ENCODE results near the gene DNM3. TPM values are rescaled to one million over a fixed set of nuclear protein-coding genes. Genes with fewer than 3 reads are reported as not detected.

DNM3 gene
- polyA plus RNA-seq, 3 donors, result 0.15 TPM; not detected in 2

DNA sequence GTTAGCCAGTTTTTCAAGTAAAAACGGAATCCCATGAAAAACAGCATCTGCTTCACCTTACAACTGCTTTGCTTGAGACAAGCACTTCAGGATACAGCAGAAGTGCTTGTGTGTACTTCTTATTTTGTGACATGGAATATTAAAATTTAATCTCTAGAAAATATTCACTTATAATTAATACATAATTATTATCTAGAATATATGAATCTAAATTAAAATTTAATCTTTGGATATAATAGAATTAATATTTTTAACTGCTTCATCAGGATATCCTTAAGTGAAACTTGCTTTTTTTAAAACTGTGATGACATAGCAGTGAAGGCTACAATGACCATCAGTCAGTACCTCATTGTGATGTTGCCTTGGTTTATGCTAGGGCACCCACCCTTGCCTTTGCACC, 430.8 kb downstream of the DNM3 start:
- no peak overlapping the region for H3K27ac ChIP-seq (ENCODE audit: low read depth in 1 of 2, low read length in 2 of 2)
- WGBS (ENCODE audit: insufficient coverage), result no CpG with 5 or more reads among the region's 1 CpG
- H4K20me1 ChIP-seq (ENCODE audit: insufficient read depth, low read length), result no peaks in the 10 kb centered on the region
- H3K4me1 Mint-ChIP-seq, result peaks cover 9% of the 10 kb centered on the region
- H2AFZ ChIP-seq (ENCODE audit: insufficient read depth, low read depth, low read length, poor library complexity, severe bottlenecking), result no peak overlapping the region
- no peaks in the 10 kb centered on the region for H3K36me3 ChIP-seq (replicated peaks in 1 of 2; ENCODE audit: control insufficient read depth in 1 of 2, insufficient read depth in 2 of 2, low read length in 2 of 2)
- TF ChIP-seq, protein P1, sequence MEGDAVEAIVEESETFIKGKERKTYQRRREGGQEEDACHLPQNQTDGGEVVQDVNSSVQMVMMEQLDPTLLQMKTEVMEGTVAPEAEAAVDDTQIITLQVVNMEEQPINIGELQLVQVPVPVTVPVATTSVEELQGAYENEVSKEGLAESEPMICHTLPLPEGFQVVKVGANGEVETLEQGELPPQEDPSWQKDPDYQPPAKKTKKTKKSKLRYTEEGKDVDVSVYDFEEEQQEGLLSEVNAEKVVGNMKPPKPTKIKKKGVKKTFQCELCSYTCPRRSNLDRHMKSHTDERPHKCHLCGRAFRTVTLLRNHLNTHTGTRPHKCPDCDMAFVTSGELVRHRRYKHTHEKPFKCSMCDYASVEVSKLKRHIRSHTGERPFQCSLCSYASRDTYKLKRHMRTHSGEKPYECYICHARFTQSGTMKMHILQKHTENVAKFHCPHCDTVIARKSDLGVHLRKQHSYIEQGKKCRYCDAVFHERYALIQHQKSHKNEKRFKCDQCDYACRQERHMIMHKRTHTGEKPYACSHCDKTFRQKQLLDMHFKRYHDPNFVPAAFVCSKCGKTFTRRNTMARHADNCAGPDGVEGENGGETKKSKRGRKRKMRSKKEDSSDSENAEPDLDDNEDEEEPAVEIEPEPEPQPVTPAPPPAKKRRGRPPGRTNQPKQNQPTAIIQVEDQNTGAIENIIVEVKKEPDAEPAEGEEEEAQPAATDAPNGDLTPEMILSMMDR (IDR thresholded peaks at IDR 0.05), result no peak
- no peak overlapping the region for H3K9ac ChIP-seq (ENCODE audit: insufficient read depth, low read length, poor library complexity, severe bottlenecking)
- no peaks in the 10 kb centered on the region for H3K9me3 ChIP-seq (replicated peaks in 1 of 2; ENCODE audit: control insufficient read depth in 1 of 2, insufficient read depth in 1 of 2, low read length in 2 of 2)
- H3K27me3 Mint-ChIP-seq (ENCODE audit: low read depth in 3 of 3), result no peaks in the 10 kb centered on the region
- H3K4me3 ChIP-seq (replicated peaks in 1 of 3; ENCODE audit: low read depth in 2 of 3, low read length in 3 of 3), result no peak overlapping the region
- peaks cover 0 to 1% (median 0%) of the 10 kb centered on the region in 7 donors for H3K9me3 Mint-ChIP-seq
- no peaks in the 10 kb centered on the region for H3K79me2 ChIP-seq (ENCODE audit: insufficient read depth, low read length)
- no peaks in the 10 kb centered on the region for H3K4me1 ChIP-seq (ENCODE audit: control insufficient read depth in 1 of 2, insufficient read depth in 2 of 2, low read length in 2 of 2)
- no peaks in the 10 kb centered on the region for H3K36me3 Mint-ChIP-seq
- intact Hi-C loops (cut with micrococcal nuclease), result no loop called here
- no peaks in the 10 kb centered on the region for H3K27me3 ChIP-seq (ENCODE audit: control insufficient read depth in 2 of 2, insufficient read depth in 2 of 2, low read length in 2 of 2)
- H3K27ac Mint-ChIP-seq, result no peak overlapping the region
- H3K4me2 ChIP-seq (replicated peaks; ENCODE audit: extremely low read depth, low read length, poor library complexity, severe bottlenecking), result no peak overlapping the region
- H3K4me3 Mint-ChIP-seq, result no peak overlapping the region
- no peak for DNase-seq

DNA sequence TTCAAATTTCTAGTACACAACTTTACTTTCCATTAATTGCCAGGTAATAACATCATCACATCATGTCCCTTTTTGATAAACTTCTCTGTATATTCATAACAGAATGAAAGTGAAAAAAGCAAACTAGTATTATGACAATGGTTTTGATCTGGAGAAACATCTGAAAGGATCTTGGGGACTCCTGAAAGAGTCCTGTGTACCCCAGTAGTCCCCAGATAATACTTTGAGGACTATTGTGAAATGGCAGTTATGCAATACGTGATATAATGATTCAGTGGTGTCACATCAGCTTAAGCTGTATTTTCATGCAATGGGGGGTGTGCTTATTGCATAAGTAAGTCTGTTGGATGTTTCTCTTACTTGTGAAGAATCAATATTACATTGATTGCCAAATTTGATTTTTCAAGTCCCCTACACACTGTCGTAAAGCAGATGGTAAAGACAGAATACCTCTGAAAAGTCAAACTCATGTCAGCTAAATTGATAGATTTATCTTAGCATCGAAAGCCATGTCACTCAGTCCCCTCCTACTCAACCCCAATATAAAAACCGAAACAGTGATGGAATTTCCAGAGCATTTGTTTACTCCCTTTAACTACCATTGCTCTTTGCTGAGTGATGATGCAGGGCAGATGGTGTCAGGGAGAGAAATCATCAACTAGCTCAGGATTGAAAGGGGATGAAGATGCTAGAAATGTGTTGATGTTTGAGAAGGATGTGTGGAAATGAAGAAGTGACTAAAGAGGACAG, 432.5 kb downstream of the DNM3 start:
- no peaks in the 10 kb centered on the region for H3K27me3 ChIP-seq (ENCODE audit: control insufficient read depth in 2 of 2, insufficient read depth in 2 of 2, low read length in 2 of 2)
- H3K27ac ChIP-seq (ENCODE audit: low read depth in 1 of 2, low read length in 2 of 2), result no peak overlapping the region
- 80% methylated on average over 1 of the region's 4 CpGs for WGBS (ENCODE audit: insufficient coverage)
- no peaks in the 10 kb centered on the region for H3K4me1 ChIP-seq (ENCODE audit: control insufficient read depth in 1 of 2, insufficient read depth in 2 of 2, low read length in 2 of 2)
- no peaks in the 10 kb centered on the region for H3K36me3 ChIP-seq (replicated peaks in 1 of 2; ENCODE audit: control insufficient read depth in 1 of 2, insufficient read depth in 2 of 2, low read length in 2 of 2)
- H3K79me2 ChIP-seq (ENCODE audit: insufficient read depth, low read length), result no peaks in the 10 kb centered on the region
- H3K9me3 ChIP-seq (replicated peaks in 1 of 2; ENCODE audit: control insufficient read depth in 1 of 2, insufficient read depth in 1 of 2, low read length in 2 of 2), result no peaks in the 10 kb centered on the region
- H4K20me1 ChIP-seq (ENCODE audit: insufficient read depth, low read length), result no peaks in the 10 kb centered on the region
- H3K4me3 ChIP-seq (replicated peaks in 1 of 3; ENCODE audit: low read depth in 2 of 3, low read length in 3 of 3), result no peak overlapping the region
- no peaks in the 10 kb centered on the region for H3K36me3 Mint-ChIP-seq
- H3K9ac ChIP-seq (ENCODE audit: insufficient read depth, low read length, poor library complexity, severe bottlenecking), result no peak overlapping the region
- TF ChIP-seq, protein P1 (IDR thresholded peaks at IDR 0.05), result no peak
- H3K27me3 Mint-ChIP-seq (ENCODE audit: low read depth in 3 of 3), result no peaks in the 10 kb centered on the region
- no peak overlapping the region for H3K4me2 ChIP-seq (replicated peaks; ENCODE audit: extremely low read depth, low read length, poor library complexity, severe bottlenecking)
- intact Hi-C loops (cut with micrococcal nuclease), result no loop called here
- peaks cover 9% of the 10 kb centered on the region for H3K4me1 Mint-ChIP-seq
- peak in 1 of 3 donors; percentile 14 for DNase-seq
- H3K4me3 Mint-ChIP-seq, result no peak overlapping the region
- no peaks in the 10 kb centered on the region for H3K9me3 Mint-ChIP-seq
- no peak overlapping the region for H3K27ac Mint-ChIP-seq
- no peak overlapping the region for H2AFZ ChIP-seq (ENCODE audit: insufficient read depth, low read depth, low read length, poor library complexity, severe bottlenecking)
